ENCODE measurements around the gene TSNAXIP1.

DNA sequence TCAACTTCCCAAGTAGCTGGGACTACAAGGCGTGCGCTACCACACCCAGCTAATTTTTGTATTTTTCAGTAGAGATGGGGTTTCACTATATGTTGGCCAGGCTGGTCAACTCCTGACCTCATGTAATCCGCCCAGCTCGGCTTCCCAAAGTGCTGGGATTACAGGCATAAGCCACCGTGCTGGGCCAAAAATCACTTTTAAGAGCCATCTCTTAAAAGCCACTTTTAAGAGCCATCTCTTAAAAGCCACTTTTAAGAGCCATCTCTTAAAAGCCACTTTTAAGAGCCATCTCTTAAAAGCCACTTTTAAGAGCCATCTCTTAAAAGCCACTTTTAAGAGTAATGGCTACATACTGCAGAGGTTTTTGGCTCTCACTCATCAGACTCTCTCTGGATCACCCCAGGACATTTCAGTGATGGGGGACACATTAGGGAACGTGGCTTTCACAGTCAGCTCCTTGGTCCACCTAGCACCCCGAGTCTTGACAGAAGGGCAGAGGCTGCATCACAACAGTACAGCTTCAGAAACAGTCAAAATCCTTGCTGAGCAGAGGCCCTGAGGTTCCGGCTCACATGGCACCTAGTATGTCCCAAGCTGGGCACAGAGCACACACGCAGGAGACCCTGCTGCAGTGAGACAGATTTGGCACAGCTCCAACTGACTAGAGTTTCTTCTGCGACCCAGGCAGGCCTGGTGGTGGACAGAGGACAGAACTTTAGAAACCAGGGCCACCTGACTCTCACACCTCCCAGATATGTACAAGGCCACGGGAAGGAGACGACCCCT, 23.9 kb upstream of the TSNAXIP1 start:
- TF ChIP-seq, protein P1, sequence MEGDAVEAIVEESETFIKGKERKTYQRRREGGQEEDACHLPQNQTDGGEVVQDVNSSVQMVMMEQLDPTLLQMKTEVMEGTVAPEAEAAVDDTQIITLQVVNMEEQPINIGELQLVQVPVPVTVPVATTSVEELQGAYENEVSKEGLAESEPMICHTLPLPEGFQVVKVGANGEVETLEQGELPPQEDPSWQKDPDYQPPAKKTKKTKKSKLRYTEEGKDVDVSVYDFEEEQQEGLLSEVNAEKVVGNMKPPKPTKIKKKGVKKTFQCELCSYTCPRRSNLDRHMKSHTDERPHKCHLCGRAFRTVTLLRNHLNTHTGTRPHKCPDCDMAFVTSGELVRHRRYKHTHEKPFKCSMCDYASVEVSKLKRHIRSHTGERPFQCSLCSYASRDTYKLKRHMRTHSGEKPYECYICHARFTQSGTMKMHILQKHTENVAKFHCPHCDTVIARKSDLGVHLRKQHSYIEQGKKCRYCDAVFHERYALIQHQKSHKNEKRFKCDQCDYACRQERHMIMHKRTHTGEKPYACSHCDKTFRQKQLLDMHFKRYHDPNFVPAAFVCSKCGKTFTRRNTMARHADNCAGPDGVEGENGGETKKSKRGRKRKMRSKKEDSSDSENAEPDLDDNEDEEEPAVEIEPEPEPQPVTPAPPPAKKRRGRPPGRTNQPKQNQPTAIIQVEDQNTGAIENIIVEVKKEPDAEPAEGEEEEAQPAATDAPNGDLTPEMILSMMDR (conservative IDR thresholded peaks at IDR 0.05; ENCODE audit: low read length): no peak
- TF ChIP-seq EZH2phosphoT487 (IDR thresholded peaks at IDR 0.05; ENCODE audit: borderline replicate concordance): no peak

Measured in Loucy (cell line).